Duodenal mucosa (tissue), 2 donors: ENCODE measurements around the gene NLRC5.
"Not testable (repeated sequence)": the region's sequence is repeated elsewhere in the genome, so short reads cannot be mapped to it uniquely, and the experiment has no call there.

Source experiments
- H3K27ac ChIP-seq: one replicate; pipeline ENCODE4 v1.7.0; 2013; ENCODE audit warnings: low read depth, low read length
- H3K27me3 ChIP-seq, 2 donors: one replicate each; pipeline ENCODE4 v1.7.0; 2013; ENCODE audit warnings: low read length in 2 of 2, control low read depth in 1 of 2; ENCODE audit not compliant: insufficient read depth in 2 of 2, control insufficient read depth in 1 of 2
- H3K36me3 ChIP-seq, 2 donors: one replicate each; pipeline ENCODE4 v1.7.0; 2013; ENCODE audit warnings: low read length in 2 of 2, control low read depth in 1 of 2; ENCODE audit not compliant: insufficient read depth in 2 of 2, control insufficient read depth in 1 of 2
- H3K4me1 ChIP-seq, 2 donors: one replicate each; pipeline ENCODE4 v1.7.0; 2013; ENCODE audit warnings: low read length in 2 of 2, control low read depth in 1 of 2; ENCODE audit not compliant: insufficient read depth in 2 of 2, control insufficient read depth in 1 of 2
- H3K4me3 ChIP-seq, 2 donors: one replicate each; pipeline ENCODE4 v1.7.0; 2013; ENCODE audit warnings: low read length in 2 of 2, low read depth in 1 of 2
- H3K9ac ChIP-seq, 2 donors: one replicate each; pipeline ENCODE4 v1.7.0; 2013; ENCODE audit warnings: low read length in 2 of 2, low read depth in 1 of 2
- H3K9me3 ChIP-seq, 2 donors: one replicate each; pipeline ENCODE4 v1.7.0; 2013; ENCODE audit warnings: low read length in 2 of 2, control low read depth in 1 of 2; ENCODE audit not compliant: control insufficient read depth in 1 of 2

Gene NLRC5

DNA sequence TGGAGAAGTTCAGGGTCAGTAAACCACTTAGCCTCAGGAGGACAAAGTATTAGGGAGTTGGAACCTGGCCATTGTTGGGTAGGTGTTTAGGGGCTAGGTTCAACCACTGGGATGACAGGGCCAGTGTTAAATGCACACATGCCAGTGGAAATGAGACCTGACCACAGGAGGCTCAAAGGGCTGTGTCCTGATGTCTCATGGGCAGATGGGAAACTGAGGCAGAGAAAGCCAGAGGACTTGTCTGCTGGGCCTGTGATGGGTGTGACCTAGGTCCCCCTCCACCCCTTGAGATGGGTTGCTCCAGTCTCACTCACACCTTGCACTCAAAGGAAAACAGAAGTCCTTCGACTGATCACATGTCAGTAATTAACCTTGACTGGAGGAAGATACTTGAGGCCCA lies 119.1 kb downstream of the NLRC5 start:
- no peak overlapping the region for H3K27ac ChIP-seq
- peaks cover 0 to 4% of the 10 kb centered on the region in 2 donors for H3K4me1 ChIP-seq
- H3K36me3 ChIP-seq, result no peaks in the 10 kb centered on the region
- H3K27me3 ChIP-seq, result no peaks in the 10 kb centered on the region
- H3K9me3 ChIP-seq, result no peaks in the 10 kb centered on the region
- no peak overlapping the region for H3K4me3 ChIP-seq
- no peak overlapping the region for H3K9ac ChIP-seq

GRCh38 chr16:57109259-57110105 lies 120.1 kb downstream of the NLRC5 start:
- H3K27ac ChIP-seq, H3K9ac ChIP-seq: not testable (repeated sequence)

DNA sequence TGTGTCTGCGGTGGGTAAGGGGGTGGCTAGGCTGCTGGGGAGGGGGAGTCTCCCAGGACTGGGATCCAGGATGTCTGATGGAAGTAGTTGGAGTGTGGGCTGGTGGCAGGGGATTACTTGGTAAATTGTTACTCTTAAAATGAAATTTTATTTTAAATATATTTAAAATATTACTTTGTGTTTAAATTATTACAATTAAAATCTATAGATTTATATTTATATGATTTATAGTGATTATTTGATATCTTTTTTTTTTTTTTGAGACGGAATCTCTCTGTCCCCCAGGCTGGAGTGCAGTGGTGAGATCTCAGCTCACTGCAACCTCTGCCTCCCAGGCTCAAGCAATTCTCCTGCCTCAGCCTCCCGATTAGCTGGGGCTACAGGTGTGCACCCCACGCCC lies 121.6 kb downstream of the NLRC5 start:
- Histone ChIP-seq H3K27ac (no peak overlapping the region), H3K4me1 (peaks cover 0 to 4% of the 10 kb centered on the region in 2 donors), H3K4me3 (no peak overlapping the region), H3K27me3 (no peaks in the 10 kb centered on the region), H3K36me3 (no peaks in the 10 kb centered on the region), H3K9me3 (no peaks in the 10 kb centered on the region), H3K9ac (no peak overlapping the region)

More at GRCh38 chr16:57109259-57110105, 120.1 kb downstream of the NLRC5 start:
- H3K4me3 ChIP-seq, H3K9me3 ChIP-seq, H3K36me3 ChIP-seq, H3K27me3 ChIP-seq, H3K4me1 ChIP-seq: not testable (repeated sequence)

DNA sequence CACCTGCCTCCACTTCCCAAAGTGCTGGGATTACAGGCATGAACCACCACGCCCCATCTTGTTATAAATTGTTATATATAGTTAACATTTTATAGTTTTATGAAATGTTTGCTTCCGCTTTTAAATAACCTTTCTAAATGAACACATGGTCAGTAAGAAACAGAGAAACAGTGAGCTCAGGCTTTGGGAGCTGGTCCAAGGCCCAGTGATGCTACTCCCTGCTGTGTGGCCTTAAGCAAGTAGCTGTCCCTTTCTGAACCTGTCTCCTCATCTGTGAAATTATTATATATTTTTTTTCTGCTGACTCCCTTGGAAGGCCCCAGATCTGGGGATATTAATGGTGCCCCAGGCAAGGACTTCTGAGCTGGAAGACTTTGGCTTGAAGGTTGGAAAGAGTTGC lies 122.1 kb downstream of the NLRC5 start:
- H3K9ac ChIP-seq, result no peak overlapping the region
- no peaks in the 10 kb centered on the region for H3K27me3 ChIP-seq
- H3K4me1 ChIP-seq, result peaks cover 0 to 4% of the 10 kb centered on the region in 2 donors
- no peaks in the 10 kb centered on the region for H3K36me3 ChIP-seq
- no peak overlapping the region for H3K27ac ChIP-seq
- H3K4me3 ChIP-seq, result no peak overlapping the region
- no peaks in the 10 kb centered on the region for H3K9me3 ChIP-seq

DNA sequence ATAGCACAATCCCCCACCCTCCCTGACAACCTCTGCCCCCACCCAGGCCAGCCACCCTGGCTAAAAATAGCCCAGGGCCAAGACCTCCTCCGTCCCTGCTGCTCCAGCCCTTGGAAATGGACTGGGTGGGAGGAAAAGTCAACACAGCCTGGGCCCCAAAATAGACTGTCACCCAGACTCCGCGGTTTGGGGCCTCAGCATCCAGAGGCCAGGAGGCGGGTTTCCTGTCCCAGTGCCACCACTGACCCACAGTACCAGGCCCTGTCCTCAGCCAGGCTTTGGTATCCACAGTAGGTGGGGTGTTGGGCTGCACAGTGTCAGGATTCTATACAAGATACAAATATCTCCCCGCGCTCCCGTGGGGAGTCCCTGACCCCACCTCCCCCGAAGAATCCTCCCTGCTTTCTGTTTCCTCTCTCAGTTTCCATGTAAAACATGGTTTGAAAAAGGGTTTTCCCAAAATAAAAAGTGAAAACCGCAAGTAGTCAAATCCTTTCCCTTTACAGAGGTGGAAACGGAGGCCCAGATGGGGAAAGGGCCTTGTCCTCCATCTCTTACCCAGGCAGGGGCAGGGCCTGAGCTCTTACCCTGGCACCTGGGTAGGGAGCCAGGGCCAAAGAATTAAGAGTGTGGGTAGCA lies 123.2 kb downstream of the NLRC5 start:
- no peak overlapping the region for H3K9ac ChIP-seq
- H3K36me3 ChIP-seq, result peaks cover 0 to 3% of the 10 kb centered on the region in 2 donors
- peaks cover 0 to 4% of the 10 kb centered on the region in 2 donors for H3K4me1 ChIP-seq
- H3K9me3 ChIP-seq, result no peaks in the 10 kb centered on the region
- H3K4me3 ChIP-seq, result no peak overlapping the region
- no peak overlapping the region for H3K27ac ChIP-seq
- no peaks in the 10 kb centered on the region for H3K27me3 ChIP-seq

- Histone ChIP-seq H3K4me3 (no peak overlapping the region), H3K36me3 (peaks cover 0 to 3% of the 10 kb centered on the region in 2 donors), H3K4me1 (peaks cover 0 to 4% of the 10 kb centered on the region in 2 donors), H3K27me3 (no peaks in the 10 kb centered on the region), H3K27ac (no peak overlapping the region), H3K9ac (no peak overlapping the region), H3K9me3 (no peaks in the 10 kb centered on the region)
Observed at GRCh38 chr16:57113042-57113453, 123.7 kb downstream of the NLRC5 start.

GRCh38 chr16:57113664-57114063 lies 124.3 kb downstream of the NLRC5 start:
- Histone ChIP-seq H3K36me3 (peaks cover 0 to 3% of the 10 kb centered on the region in 2 donors), H3K4me3 (no peak overlapping the region), H3K27me3 (no peaks in the 10 kb centered on the region), H3K9me3 (no peaks in the 10 kb centered on the region), H3K27ac (no peak overlapping the region), H3K4me1 (peaks cover 0 to 2% of the 10 kb centered on the region in 2 donors), H3K9ac (no peak overlapping the region)

GRCh38 chr16:57115168-57115513 lies 125.8 kb downstream of the NLRC5 start:
- H3K9me3 ChIP-seq, result no peaks in the 10 kb centered on the region
- H3K27ac ChIP-seq, result no peak overlapping the region
- H3K36me3 ChIP-seq, result peaks cover 0 to 7% of the 10 kb centered on the region in 2 donors
- no peak overlapping the region for H3K4me3 ChIP-seq
- no peaks in the 10 kb centered on the region for H3K27me3 ChIP-seq
- H3K4me1 ChIP-seq, result no peaks in the 10 kb centered on the region
- H3K9ac ChIP-seq, result no peak overlapping the region

- no peaks in the 10 kb centered on the region for H3K9me3 ChIP-seq
- H3K27me3 ChIP-seq, result no peaks in the 10 kb centered on the region
- no peak overlapping the region for H3K9ac ChIP-seq
- no peak overlapping the region for H3K4me3 ChIP-seq
- H3K27ac ChIP-seq, result no peak overlapping the region
- H3K4me1 ChIP-seq, result no peaks in the 10 kb centered on the region
- peaks cover 0 to 7% of the 10 kb centered on the region in 2 donors for H3K36me3 ChIP-seq
Observed at GRCh38 chr16:57115514-57116182, 126.3 kb downstream of the NLRC5 start.

DNA sequence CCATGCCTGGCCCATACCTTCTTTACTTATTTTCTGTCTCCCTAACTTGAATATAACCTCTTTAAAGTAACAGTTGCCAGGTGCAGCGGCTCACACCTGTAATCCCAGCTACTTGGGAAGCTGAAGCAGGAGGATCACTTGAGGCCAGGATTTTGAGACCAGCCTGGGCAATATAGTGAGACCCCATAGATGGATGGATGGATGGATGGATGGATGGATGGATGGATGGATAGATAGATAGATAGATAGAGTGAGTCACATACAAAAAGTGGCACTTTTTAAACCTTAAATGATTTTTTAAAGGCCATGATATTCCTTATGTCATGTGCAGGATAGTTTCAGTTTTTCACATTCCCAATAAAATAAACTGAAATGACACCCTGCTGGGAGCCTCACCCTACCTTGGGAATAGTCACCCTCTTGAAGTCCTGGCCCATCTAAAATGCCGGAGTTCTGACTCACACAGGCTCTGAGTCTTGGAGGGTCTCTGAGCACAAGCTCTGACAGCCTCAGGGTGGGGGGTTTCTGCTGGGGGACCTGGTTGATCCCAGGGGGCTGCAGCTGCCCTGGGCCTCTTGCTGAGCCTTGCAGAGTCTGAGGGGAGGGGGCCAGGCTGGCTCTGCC lies 129.2 kb downstream of the NLRC5 start:
- no peak overlapping the region for H3K4me3 ChIP-seq
- H3K27me3 ChIP-seq, result no peaks in the 10 kb centered on the region
- no peak overlapping the region for H3K9ac ChIP-seq
- no peak overlapping the region for H3K27ac ChIP-seq
- no peaks in the 10 kb centered on the region for H3K9me3 ChIP-seq
- H3K4me1 ChIP-seq, result no peaks in the 10 kb centered on the region
- H3K36me3 ChIP-seq, result peaks cover 0 to 14% of the 10 kb centered on the region in 2 donors
